Endometrial microvascular endothelial cells (primary cell): Measurements from ENCODE around the gene BMPR1B. TPM values are rescaled to one million over a fixed set of nuclear protein-coding genes. Genes with fewer than 3 reads are reported as not detected.

Source experiments
- in situ Hi-C: cut with HindIII; loops from 2 replicates; pipeline ENCODE4 v1.10.0; 2017; ENCODE audit warnings: low sequenced_read_pairs, low pct_unique_long_range_greater_than_20kb; ENCODE audit errors: inconsistent ontology term
- total RNA-seq: library from RNA; depleted of rRNA; stranded (reverse); fragments of >200 nt; gene quantifications from one replicate; pipeline ENCODE4 v1.2.3, GENCODE V29; 2015; ENCODE audit errors: inconsistent ontology term

BMPR1B gene
- total RNA-seq, 1 donor from 2014 or later, result not detected

GRCh38 chr4:95181243-95181995, 423.7 kb downstream of the BMPR1B start:
- in situ Hi-C loops, result no loop called here

DNA sequence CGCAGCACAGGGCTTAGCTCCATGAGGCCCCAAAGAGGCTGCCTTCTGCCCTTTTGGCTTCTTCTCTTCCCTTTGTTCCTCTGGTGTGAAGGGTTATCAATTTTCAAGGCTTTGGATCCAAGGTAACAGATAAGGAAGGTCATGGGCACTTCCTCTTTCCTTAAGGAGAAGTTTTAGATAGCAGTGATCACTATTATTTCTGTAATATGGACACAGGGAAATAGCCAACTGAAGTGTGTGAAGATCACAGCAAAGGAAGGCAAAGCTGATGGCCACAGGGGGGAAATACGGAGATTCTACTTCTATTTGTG, 424.2 kb downstream of the BMPR1B start:
- in situ Hi-C loops, result no loop called here

DNA sequence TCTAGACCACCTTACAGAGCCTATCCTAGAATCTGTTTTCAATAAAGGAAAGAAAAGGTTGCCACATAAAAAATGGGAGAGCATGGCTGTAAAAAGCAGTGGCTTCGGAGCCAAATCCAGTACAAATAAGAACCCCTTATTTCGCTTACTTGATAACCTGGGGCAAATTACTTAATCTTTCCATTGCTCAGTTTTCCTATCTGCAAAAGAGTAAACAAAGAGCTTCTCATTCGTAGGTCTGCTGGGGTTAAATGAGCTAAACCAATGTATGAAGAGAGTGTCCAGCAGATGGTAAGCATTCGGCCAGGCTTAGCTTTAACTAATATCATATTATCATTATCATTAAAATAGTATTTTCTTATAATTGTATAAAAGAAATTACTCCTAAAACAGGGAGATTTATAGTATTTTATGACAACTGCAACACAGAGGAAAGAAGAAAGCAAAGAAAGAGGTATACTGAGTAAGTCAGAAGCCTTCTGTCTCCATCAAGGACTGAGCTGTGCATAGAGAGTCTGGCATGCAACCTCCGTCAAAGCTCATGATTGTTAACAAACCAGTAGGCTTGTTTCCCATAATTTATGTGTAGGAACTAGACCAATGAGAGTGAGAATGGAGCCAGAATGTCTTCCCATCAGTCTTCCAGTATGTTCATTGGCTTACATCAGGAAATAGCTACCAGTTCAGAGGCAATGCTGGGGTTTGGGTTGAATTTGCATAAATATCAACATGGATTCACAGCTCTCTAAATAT, 426.1 kb downstream of the BMPR1B start:
- in situ Hi-C loops, result no loop called here

DNA sequence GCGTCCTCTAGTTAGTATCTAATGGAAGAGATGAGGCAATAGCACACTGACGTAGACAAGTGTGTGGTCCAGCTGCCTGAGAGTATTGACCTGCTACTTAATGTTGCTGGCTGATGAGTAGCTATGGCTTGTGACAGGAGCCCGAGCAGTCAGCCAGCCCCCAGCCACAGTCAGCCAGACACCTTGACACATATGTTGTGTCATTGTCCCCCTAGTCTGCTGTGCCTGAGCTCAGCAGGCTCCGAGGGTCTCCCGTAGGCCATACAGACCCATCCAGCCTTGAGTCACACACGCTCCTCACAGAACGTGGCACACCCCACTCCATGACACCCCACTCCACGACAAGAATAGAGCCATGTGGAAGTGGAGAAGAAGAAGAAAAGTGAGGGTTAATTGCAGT, 428.9 kb downstream of the BMPR1B start:
- in situ Hi-C loops, result no loop called here

DNA sequence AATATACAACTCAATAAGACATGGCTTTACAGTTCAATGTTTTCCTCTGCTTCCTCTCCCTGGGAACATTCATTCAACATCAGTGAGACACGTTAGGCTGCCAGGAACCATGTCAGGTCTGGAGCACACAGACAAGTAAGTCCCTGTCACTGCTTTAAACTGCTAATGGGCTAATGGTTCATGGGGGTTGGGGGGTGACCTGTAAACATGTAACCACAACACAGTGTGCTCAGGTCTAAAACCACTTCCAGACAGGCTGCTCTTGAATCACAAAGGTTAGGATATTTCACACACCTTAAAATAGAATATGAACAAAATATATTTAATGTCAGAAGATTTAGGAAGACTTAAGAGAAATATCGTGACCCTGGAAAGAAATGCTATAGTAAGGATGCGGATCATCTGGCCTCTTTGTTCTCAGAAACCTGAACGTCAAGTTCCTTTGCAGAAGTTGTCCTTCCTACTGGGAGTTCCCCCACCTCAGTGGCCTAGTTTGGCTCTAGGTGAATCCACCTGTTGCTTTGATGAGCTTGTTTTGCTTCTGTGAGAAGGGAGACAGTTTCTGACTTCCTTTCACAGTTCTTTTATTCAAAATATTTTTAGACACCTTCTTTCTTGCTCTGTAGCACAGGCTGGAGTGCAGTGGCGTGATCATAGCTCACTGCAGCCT, 431.1 kb downstream of the BMPR1B start:
- in situ Hi-C loops, result no loop called here

- in situ Hi-C loops, result no loop called here
Measured at GRCh38 chr4:95190751-95191436, 433.1 kb downstream of the BMPR1B start.

DNA sequence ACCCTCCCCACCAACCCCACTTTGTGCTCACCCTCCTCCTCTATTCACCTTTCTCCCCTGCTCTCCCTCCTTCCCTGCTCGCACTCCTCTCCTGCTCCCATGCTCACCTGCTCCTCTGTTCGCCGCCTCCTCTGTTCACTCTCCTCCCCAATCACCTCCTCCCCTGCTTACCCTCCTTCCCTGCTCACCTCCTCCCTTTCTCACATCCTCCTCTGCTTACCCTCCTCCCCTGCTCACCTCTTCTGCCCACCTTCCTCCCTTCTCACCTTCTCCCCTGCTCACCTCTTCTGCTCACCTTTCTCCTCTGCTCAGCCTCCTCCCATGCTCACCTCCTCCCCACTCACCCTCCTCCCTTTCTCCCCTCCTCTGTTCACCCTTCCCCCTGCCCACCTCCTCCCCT, 433.8 kb downstream of the BMPR1B start:
- in situ Hi-C loops, result no loop called here

DNA sequence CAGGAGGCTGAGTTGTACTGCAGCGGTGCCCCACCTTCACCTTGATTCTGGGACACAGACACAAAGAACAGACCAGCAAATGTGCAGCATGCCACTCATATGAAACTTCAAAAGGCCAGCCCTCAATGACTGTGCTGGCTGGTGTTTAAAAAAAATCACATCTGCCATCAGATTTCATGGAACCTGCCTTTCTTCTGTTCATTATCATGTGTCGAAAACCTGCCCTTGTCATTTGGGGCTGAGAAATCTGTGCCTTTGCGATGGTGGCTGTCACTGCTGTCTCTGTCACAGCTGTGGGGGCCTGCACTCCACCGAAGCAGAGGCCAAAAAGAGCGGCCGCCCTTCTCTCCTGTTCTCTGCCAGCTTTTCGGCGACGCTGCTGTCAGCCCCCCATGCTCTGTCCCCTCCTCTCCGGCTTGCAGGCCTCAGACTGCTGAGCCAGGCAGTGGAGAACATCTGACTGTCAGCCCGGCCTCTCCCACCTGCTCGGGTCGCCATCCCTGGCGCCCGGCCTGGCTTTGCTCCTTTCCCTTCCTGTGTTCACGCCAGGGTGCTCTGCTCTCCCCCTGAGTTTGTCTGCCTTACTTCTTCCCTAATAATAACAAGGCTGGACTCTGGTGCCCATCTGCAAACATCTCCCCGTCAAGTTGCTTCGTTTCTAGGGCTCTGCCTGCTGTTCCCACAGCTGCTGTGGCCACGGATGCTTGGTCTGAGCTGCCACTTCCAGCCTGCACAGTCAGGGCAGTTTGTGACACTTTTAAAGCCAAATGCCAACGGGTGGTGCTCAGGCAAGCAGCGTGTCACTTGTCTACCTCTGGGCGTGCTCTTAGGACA, 435.9 kb downstream of the BMPR1B start:
- in situ Hi-C loops, result no loop called here

DNA sequence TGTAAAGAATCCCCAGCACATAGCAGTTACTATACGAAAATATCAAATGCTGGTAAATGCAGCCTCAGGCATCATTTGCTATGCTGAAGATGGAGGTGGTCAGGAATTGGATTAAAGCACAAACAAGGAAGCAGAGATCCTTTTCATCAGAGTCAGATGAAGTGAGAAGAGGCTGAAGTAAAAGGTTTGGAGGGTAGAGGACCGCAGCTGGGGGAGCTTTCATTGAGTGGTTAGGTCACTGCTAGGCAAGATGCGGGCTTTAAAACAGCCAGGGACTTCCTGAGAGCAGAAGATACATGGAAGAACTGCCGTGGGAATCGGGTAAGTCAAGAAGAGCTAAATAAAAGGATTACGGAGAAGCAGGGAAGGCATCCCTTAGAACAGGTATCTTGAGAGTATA, 439.6 kb downstream of the BMPR1B start:
- in situ Hi-C loops, result no loop called here

GRCh38 chr4:95198961-95199360, 441.2 kb downstream of the BMPR1B start:
- in situ Hi-C loops, result no loop called here

- in situ Hi-C loops, result no loop called here
Measured at GRCh38 chr4:95204267-95204844, 446.6 kb downstream of the BMPR1B start.

DNA sequence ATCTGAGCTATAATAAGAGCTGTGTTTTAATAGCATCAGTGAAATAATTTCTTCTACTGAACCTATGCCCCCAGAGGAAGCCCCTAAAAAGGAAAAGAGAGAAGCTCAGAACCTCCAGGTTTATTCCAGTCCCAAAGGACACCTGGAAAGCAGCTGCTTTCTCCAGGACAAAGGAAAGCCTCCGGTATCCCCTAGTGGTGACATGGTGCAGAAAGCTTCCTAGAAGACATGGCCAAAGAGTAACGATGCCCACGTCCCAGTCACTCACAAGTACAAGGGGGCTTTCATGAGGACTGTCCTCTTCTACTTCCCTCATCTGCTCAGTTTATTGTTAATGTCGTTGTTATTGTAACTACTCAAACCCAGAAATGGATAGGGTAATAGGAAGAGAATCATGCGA, 447.1 kb downstream of the BMPR1B start:
- in situ Hi-C loops, result no loop called here
